GM20431 (cell line): ENCODE results near the gene TMPRSS4.

Source experiments
- in situ Hi-C: fragments of 300-500 bp; cut with MseI, MboI; formaldehyde crosslinking; loops from one replicate; pipeline ENCODE4 v1.15.0; 2020; ENCODE audit warnings: low sequenced_read_pairs; ENCODE audit not compliant: unreplicated experiment

Gene TMPRSS4

GRCh38 chr11:118071416-118072030, 5.4 kb upstream of the TMPRSS4 start:
- in situ Hi-C loops: no loop called here

GRCh38 chr11:118073554-118073953, 3.3 kb upstream of the TMPRSS4 start:
- in situ Hi-C loops: no loop called here

- in situ Hi-C loops: no loop called here
Observed at GRCh38 chr11:118074091-118074685, 2.7 kb upstream of the TMPRSS4 start.

GRCh38 chr11:118074785-118075184, 2.1 kb upstream of the TMPRSS4 start:
- in situ Hi-C loops: no loop called here

- in situ Hi-C loops: no loop called here
Observed at GRCh38 chr11:118078911-118079411, 2.1 kb downstream of the TMPRSS4 start.

- in situ Hi-C loops: no loop called here
Observed at GRCh38 chr11:118079491-118079890, 2.6 kb downstream of the TMPRSS4 start.

- in situ Hi-C loops: no loop called here
Observed at GRCh38 chr11:118080296-118080695, 3.4 kb downstream of the TMPRSS4 start.

- in situ Hi-C loops: no loop called here
Observed at GRCh38 chr11:118081241-118081958, 4.5 kb downstream of the TMPRSS4 start.

GRCh38 chr11:118082880-118083552, 6.1 kb downstream of the TMPRSS4 start:
- in situ Hi-C loops: no loop called here

GRCh38 chr11:118084247-118084646, 7.4 kb downstream of the TMPRSS4 start:
- in situ Hi-C loops: no loop called here

- in situ Hi-C loops: no loop called here
Observed at GRCh38 chr11:118084656-118085055, 7.8 kb downstream of the TMPRSS4 start.

- in situ Hi-C loops: no loop called here
Observed at GRCh38 chr11:118086913-118087768, 10.3 kb downstream of the TMPRSS4 start, which contains the start of gene SMIM35. TSS of gene SMIM35 (minus strand) at chr11:118086963. CDS start at chr11:118086757, 206 bp downstream.

GRCh38 chr11:118087931-118088330, 11.1 kb downstream of the TMPRSS4 start:
- in situ Hi-C loops: no loop called here

- in situ Hi-C loops: no loop called here
Observed at GRCh38 chr11:118088531-118088930, 11.7 kb downstream of the TMPRSS4 start.

GRCh38 chr11:118090545-118091162, 13.8 kb downstream of the TMPRSS4 start:
- in situ Hi-C loops: no loop called here

- in situ Hi-C loops: no loop called here
Observed at GRCh38 chr11:118091690-118092089, 14.8 kb downstream of the TMPRSS4 start.

- in situ Hi-C loops: no loop called here
Observed at GRCh38 chr11:118092907-118093571, 16.2 kb downstream of the TMPRSS4 start.

- in situ Hi-C loops: no loop called here
Observed at GRCh38 chr11:118095493-118095892, 18.6 kb downstream of the TMPRSS4 start.

- in situ Hi-C loops: no loop called here
Observed at GRCh38 chr11:118095967-118096367, 19.1 kb downstream of the TMPRSS4 start.
